ENCODE results near the gene CES2.
"Not testable (repeated sequence)": the region's sequence is repeated elsewhere in the genome, so short reads cannot be mapped to it uniquely, and the experiment has no call there.

CES2 gene, protein sequence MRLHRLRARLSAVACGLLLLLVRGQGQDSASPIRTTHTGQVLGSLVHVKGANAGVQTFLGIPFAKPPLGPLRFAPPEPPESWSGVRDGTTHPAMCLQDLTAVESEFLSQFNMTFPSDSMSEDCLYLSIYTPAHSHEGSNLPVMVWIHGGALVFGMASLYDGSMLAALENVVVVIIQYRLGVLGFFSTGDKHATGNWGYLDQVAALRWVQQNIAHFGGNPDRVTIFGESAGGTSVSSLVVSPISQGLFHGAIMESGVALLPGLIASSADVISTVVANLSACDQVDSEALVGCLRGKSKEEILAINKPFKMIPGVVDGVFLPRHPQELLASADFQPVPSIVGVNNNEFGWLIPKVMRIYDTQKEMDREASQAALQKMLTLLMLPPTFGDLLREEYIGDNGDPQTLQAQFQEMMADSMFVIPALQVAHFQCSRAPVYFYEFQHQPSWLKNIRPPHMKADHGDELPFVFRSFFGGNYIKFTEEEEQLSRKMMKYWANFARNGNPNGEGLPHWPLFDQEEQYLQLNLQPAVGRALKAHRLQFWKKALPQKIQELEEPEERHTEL

DNA sequence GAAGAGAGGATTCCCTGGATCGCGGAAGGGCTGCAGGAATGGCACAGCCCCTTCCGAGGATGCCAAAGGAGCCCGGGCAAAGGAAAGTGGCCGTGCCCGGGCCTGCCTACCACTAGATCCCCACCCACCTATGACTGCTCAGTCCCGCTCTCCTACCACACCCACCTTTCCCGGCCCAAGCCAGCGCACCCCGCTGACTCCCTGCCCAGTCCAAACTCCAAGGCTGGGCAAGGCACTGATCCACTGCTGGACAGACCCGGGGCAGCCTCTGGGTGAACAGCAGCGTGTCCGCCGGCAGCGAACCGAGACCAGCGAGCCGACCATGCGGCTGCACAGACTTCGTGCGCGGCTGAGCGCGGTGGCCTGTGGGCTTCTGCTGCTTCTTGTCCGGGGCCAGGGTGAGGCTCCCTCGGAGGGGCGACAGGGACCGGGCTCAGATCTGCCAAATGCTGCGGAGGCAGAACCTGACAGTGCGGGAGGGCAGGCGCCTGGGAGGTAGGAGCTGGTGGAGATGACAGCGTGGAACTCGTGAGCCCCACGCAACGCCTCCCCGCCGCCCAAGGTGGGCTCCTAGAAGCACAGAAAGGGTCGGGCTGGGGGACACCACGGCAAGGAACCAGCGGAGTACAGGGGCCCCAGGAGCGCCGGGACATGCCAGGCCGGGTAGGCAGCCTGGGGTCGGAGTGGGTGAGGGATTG, at the start of gene CES2:
CES2 (plus strand) TSS at position 203 of the 698 bp plus-strand sequence; CDS start at position 323, 120 bp downstream.
- H3K4me3 Mint-ChIP-seq: peak within 1 kb of the TSS; percentile 98
- H3K36me3 Mint-ChIP-seq: peaks cover 26% of the 10 kb centered on the region
- no peaks in the 10 kb centered on the region for H3K9me3 Mint-ChIP-seq
- ATAC-seq: no peak
- H3K27ac Mint-ChIP-seq: peak within 1 kb of the TSS; percentile 99
- no peaks in the 10 kb centered on the region for H3K27me3 Mint-ChIP-seq
- peaks cover 59% of the 10 kb centered on the region for H3K4me1 Mint-ChIP-seq

DNA sequence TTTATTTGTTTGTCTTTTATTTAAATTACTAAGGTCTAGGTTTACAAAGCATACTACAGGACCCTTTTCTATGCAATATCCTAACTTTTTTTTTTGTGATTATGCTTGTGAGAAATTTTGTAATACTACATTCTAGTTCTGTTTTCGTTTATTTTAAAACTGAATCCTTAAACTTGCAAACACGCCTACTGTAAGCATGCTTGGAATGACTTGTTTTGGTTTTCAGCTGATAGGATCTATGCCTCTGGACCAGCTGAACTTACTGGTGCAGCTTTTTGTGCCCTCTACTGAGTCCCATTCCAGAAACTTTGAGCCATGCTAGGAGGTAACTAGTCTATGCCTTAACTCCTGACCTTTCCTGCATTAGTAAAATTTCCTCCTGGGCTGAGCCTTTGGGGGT, 49.0 kb upstream of the CES2 start:
- H3K4me1 Mint-ChIP-seq: peaks cover 17% of the 10 kb centered on the region
- no peaks in the 10 kb centered on the region for H3K9me3 Mint-ChIP-seq
- no peak overlapping the region for H3K4me3 Mint-ChIP-seq
- H3K27ac Mint-ChIP-seq: no peak overlapping the region
- no peaks in the 10 kb centered on the region for H3K27me3 Mint-ChIP-seq
- ATAC-seq: no peak
- peaks cover 39% of the 10 kb centered on the region for H3K36me3 Mint-ChIP-seq

DNA sequence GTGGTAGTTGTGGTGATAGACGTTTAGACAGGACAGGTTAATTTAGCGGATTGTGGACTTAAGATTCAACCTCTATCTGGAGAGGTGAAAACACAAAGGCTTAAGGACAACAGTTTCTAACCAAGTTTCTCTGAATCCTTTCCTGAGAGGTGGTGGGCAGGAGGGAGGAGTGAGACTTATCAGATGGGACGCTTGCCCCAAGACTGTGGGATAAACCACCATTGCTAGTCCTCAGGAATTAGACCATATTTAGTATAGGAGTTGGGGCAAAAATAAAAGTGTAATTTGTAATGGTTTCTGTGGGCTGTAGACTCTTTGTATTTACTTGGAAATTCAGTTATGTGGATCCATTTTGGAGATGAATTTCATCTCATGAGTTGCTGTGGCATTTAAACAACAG, 48.4 kb upstream of the CES2 start:
- Mint-ChIP-seq H3K36me3 (peaks cover 42% of the 10 kb centered on the region), H3K4me3 (no peak overlapping the region), H3K9me3 (no peaks in the 10 kb centered on the region), H3K4me1 (peaks cover 16% of the 10 kb centered on the region), H3K27me3 (no peaks in the 10 kb centered on the region), H3K27ac (no peak overlapping the region)
- ATAC-seq: no peak

DNA sequence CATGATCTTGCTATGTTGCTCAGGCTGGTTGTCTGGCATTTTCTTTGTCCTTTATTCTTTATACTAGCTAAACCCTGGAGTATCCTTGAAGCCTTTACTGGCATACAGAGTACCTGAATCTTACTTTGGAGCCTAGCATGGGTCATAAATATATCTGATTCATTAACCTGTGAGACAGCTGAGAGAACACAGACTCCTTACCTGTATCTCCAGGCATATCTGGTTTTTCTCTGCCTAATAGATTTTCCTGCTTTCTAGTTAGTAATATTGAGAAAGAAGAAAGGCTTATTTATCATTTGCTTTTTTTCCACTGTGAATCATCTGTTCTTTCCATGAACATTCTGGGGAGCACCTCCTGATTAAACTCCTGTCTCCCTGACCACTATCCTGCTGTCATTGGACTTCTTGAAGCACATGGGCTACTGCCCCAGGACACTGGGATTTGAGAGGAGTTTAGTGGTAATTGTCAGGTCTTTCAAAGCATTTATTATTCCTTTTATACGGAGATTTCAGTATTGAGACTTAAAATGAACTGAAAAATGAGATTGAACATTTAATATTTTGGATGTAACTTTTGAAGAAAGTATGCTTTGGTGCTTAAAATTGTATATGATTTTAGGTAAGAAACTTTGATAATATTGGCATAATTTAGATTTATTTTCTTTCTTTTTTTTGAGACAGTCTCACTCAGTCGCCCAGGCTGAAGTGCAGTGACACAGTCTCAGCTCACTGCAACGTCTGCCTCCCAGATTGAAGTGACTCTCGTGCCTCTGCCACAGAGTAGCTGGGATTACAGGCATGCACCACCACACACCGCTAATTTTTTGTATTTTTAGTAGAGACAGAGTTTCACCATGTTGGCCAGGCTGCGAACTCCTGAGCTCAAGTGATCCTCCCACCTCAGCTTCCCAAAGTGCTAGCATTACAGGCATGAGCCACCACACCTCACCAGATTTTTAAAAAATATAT, 46.4 kb upstream of the CES2 start:
- no peak for ATAC-seq
- no peak overlapping the region for H3K27ac Mint-ChIP-seq
- H3K36me3 Mint-ChIP-seq: peaks cover 42% of the 10 kb centered on the region
- no peaks in the 10 kb centered on the region for H3K9me3 Mint-ChIP-seq
- no peaks in the 10 kb centered on the region for H3K27me3 Mint-ChIP-seq
- H3K4me1 Mint-ChIP-seq: peaks cover 11% of the 10 kb centered on the region
- no peak overlapping the region for H3K4me3 Mint-ChIP-seq

DNA sequence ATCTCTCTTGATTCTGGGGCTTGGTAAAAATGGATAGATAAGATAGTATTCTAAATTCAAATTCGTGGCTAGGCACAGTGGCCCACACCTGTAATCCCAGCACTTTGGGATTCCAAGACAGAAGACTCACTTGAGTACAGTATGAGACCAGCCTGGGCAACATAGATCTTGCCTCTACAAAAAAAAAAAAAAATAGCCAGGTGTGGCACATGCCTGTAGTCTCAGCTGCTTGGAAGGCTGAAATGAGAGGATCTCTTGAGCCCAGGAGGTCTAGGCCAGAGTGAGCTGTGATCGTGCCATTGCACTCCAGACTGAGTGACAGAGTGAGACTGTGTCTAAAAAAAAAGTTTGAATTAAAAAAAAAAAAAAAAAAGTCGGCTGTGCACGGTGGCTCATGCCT, 45.7 kb upstream of the CES2 start:
- Mint-ChIP-seq H3K36me3 (peaks cover 36% of the 10 kb centered on the region), H3K27me3 (no peaks in the 10 kb centered on the region), H3K4me3 (no peak overlapping the region)

DNA sequence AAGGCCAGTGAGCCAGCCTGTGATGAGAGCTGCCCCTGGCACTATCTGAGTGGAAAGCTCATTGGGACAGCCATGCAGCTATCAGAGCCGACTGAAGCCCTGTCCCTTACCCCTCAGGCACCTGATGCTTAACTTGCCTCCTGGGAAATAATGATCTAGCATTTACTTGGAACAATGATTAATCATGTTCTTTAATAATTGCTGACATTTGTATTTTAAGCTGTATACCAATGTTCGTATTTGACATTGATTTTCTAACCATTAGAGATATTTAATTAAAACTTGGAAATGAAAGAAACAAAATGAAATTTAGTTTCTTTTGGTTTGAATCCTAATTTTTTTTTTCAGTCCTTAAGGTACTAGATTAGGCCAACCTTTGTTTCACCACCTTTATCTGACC, 44.5 kb upstream of the CES2 start:
- Mint-ChIP-seq H3K27ac (no peak overlapping the region), H3K27me3 (no peaks in the 10 kb centered on the region), H3K4me1 (peaks cover 17% of the 10 kb centered on the region), H3K9me3 (no peaks in the 10 kb centered on the region), H3K4me3 (no peak overlapping the region), H3K36me3 (peaks cover 25% of the 10 kb centered on the region)
- ATAC-seq: no peak

More for the DNA sequence above, 45.7 kb upstream of the CES2 start:
- no peak for ATAC-seq
- Mint-ChIP-seq H3K27ac (no peak overlapping the region), H3K4me1 (peaks cover 11% of the 10 kb centered on the region), H3K9me3 (no peaks in the 10 kb centered on the region)

DNA sequence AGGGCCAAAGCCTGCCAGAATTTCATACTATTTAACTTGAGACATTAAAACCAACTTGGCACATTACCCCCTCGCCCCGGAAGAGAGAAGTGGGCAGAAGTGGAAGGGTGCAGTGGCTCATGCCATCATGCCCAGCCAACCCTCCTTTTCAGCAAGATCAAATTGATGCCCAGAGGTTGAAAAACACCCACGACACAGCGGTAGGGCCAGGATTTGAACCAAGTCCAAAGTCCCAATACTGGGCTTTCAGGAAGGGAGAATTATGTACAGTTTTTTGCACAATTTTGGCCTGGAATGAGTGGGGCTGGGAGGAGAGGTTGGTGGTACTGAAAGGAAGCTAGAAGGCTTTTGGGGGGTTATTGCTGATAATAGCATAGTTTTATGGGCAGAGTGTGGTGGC, 44.0 kb upstream of the CES2 start:
- no peaks in the 10 kb centered on the region for H3K9me3 Mint-ChIP-seq

DNA sequence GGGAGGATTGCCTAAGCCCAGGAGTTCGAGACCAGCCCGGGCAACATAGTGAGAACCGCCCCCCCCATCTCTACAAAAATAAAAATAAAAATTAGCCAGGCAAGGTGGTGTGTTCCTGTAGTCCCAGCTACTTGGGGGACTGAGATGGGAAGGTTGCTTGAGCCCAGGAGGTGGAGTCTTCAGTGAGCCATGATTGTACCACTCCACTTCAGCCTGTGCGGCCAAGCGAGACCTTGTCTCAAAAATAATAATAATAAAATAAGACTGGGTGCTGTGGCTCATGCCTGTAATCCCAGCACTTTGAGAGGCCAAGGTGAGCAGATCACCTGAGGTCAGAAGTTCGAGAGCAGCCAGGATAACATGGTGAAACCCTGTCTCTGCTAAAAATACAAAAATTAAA, 43.5 kb upstream of the CES2 start:
- Mint-ChIP-seq H3K9me3 (no peaks in the 10 kb centered on the region), H3K4me3 (no peak overlapping the region), H3K27ac (no peak overlapping the region), H3K36me3 (peaks cover 17% of the 10 kb centered on the region), H3K27me3 (no peaks in the 10 kb centered on the region), H3K4me1 (peaks cover 17% of the 10 kb centered on the region)
- ATAC-seq: no peak

More for the DNA sequence above, 44.0 kb upstream of the CES2 start:
- Mint-ChIP-seq H3K4me1 (peaks cover 21% of the 10 kb centered on the region), H3K27me3 (no peaks in the 10 kb centered on the region), H3K36me3 (peaks cover 22% of the 10 kb centered on the region), H3K27ac (no peak overlapping the region), H3K4me3 (no peak overlapping the region)
- ATAC-seq: no peak

DNA sequence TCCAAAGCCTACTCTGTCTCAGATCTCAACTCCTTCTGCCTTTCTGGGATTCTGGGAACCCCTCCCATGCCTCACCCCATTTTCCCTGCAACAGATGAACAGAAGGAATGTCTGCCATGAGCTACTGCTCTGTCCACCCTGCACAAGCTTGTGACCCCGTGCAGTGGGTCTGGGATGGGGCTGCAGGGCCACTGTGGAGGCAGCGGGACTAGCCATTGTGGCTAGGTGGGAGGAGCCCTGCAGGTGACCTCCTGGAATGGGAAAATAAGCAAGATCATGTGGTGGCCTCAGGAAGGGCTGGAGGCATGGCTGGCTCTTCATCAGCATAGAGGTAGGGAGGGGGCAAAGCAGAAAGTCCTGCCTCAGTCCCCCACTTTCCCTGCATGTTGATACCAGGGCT, 41.3 kb upstream of the CES2 start:
- ATAC-seq: no peak
- H3K27me3 Mint-ChIP-seq: no peaks in the 10 kb centered on the region
- H3K27ac Mint-ChIP-seq: no peak overlapping the region
- no peaks in the 10 kb centered on the region for H3K9me3 Mint-ChIP-seq
- H3K4me3 Mint-ChIP-seq: no peak overlapping the region
- peaks cover 15% of the 10 kb centered on the region for H3K4me1 Mint-ChIP-seq
- H3K36me3 Mint-ChIP-seq: peaks cover 5% of the 10 kb centered on the region

DNA sequence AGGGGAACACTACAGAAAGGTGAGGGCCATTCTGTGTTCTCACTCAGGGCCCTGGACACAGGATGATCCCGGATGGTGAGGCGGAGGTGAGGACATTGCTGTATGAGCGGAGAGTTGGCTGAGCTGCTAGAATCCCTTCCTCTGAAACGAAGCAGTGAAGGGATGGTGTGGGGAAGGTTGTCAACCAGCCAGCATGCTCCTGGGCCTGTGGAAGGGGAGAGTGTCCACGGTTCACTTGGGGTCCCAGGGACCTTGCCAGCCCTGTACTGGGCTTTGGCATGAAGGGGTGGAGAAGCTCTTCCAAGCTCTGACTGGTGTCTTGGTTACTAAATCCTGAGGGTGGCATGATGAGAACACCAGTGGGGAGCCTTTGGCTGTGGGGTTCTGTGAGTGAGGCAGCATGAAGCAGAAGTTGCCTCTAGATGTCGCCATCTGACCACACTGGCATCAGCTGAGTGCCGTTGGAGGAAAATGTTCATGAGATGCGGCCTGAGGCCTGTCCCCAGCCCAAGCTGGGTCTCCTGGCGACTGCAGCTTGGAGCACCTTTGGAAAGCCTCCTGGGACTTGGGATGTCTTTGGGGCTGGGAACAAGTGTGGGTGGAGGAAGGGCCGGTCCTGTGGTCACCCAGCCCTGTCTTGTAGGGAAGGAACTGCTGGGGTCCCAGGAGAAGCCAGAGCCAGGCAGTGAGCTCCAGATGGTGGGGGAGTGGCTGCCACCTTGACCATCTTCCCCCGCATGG, 40.2 kb upstream of the CES2 start:
- no peak overlapping the region for H3K4me3 Mint-ChIP-seq
- H3K9me3 Mint-ChIP-seq: no peaks in the 10 kb centered on the region
- no peaks in the 10 kb centered on the region for H3K27me3 Mint-ChIP-seq
- ATAC-seq: peak; percentile 85
- no peak overlapping the region for H3K27ac Mint-ChIP-seq
- H3K36me3 Mint-ChIP-seq: peaks cover 5% of the 10 kb centered on the region
- H3K4me1 Mint-ChIP-seq: peaks cover 15% of the 10 kb centered on the region

DNA sequence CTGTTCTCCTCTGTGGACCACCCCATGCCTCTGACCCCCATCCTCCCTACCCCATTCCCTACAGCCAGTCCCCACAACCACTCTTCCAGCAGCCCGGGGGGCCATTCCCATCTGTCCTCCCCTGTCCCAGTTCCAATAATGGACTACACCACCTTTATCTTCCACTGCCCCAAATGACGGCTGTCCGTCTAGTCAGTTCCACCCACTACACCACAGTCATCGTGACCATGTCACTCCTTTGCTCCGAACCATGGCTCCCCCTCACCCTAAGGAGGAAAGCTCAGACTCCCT, 39.7 kb upstream of the CES2 start:
- Mint-ChIP-seq H3K27me3 (no peaks in the 10 kb centered on the region), H3K36me3 (peaks cover 5% of the 10 kb centered on the region)
- ATAC-seq: no peak

DNA sequence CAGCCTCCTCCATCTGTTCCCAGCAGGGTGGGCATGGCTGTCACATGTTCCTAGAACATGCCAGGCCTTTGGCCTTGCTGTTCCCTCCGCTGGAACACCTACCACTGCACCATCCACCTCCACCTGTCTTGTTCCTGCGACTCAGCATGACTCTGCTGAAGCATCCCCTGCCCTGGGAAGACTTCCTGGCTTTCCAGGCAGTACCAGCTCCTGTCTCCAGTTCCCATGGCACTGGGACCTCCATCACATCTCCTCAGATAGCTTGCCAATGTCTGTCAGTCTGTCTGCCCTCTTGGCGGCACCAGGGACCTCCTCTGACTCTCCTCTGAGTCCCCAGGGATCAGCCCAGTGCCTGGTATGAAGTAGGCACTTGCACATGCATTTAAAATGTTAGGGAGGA, 39.3 kb upstream of the CES2 start:
- Mint-ChIP-seq H3K9me3 (no peaks in the 10 kb centered on the region), H3K4me1 (peaks cover 15% of the 10 kb centered on the region), H3K27ac (no peak overlapping the region), H3K27me3 (no peaks in the 10 kb centered on the region), H3K4me3 (no peak overlapping the region), H3K36me3 (peaks cover 5% of the 10 kb centered on the region)
- no peak for ATAC-seq

More for the DNA sequence above, 39.7 kb upstream of the CES2 start:
- Mint-ChIP-seq H3K9me3 (no peaks in the 10 kb centered on the region), H3K4me1 (peaks cover 15% of the 10 kb centered on the region), H3K27ac (no peak overlapping the region), H3K4me3 (no peak overlapping the region)

DNA sequence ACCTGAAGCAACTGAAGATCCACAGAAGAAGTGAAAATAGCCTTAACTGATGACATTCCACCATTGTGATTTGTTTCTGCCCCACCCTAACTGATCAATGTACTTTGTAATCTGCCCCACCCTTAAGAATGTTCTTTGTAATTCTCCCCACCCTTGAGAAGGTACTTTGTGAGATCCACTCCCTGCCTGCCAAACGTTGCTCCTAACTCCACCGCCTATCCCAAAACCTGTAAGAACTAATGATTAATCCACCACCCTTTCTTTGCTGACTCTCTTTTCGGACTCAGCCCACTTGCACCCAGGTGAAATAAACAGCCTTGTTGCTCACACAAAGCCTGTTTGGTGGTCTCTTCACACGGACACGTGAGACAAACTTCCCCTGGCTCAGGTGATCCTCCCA, 38.6 kb upstream of the CES2 start:
- ATAC-seq, H3K27ac Mint-ChIP-seq: not testable (repeated sequence)

DNA sequence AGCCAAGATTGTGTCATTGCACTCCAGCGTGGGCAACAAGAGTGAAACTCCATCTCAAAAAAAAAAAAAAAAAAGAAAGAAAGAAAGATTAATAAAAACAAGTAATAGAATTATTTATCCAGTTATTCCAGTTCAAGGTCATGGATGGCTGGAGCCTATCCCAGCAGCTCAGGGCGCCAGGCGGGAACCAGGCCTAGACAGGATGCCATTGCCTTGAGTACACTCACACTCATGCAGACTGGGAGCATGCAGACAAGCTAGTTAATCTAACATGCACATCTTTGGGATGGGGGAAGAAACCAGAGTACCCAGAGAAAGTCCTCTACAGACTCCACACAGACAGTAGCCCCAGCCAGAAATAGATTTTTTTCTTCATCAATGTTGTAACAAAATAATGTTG, 37.1 kb upstream of the CES2 start:
- H3K36me3 Mint-ChIP-seq: no peaks in the 10 kb centered on the region
- H3K27ac Mint-ChIP-seq: no peak overlapping the region
- H3K9me3 Mint-ChIP-seq: no peaks in the 10 kb centered on the region
- ATAC-seq: no peak
- H3K4me3 Mint-ChIP-seq: no peak overlapping the region
- H3K4me1 Mint-ChIP-seq: peaks cover 15% of the 10 kb centered on the region
- H3K27me3 Mint-ChIP-seq: no peaks in the 10 kb centered on the region

More for the DNA sequence above, 38.6 kb upstream of the CES2 start:
- peaks cover 15% of the 10 kb centered on the region for H3K4me1 Mint-ChIP-seq
- not testable (repeated sequence) for H3K4me3 Mint-ChIP-seq, H3K36me3 Mint-ChIP-seq, H3K27me3 Mint-ChIP-seq, H3K9me3 Mint-ChIP-seq

All from stimulated activated memory B cell treated with anti-CD40 and anti-IgM and Interleukin-4, amounts not matched to agents 10 μg/mL and 1 μg/mL and 100 μg/mL, for 72 hours (primary cell).